Fibroblast of lung (primary cell): ENCODE data around the gene INSR. TPM values are rescaled to one million over a fixed set of nuclear protein-coding genes. Genes with fewer than 3 reads are reported as not detected.

ENCODE experiments used
- DNase-seq, 2 donors: peaks; one replicate each; pipeline versions ENCODE4 v3.0.0 to v3.0.0-alpha.2; 2010; ENCODE audit warnings: low read depth in 2 of 2
- H2AFZ ChIP-seq: 2 replicates; pipeline ENCODE4 v1.5.1; 2012; ENCODE audit warnings: low read length, control low read depth, inconsistent platforms
- H3K27ac ChIP-seq: 2 replicates; pipeline ENCODE4 v1.5.1; 2011; ENCODE audit warnings: low read length, control low read depth; ENCODE audit not compliant: insufficient read depth
- H3K27me3 ChIP-seq: 2 replicates; pipeline ENCODE4 v1.5.1; 2011; ENCODE audit warnings: mild to moderate bottlenecking, low read length; ENCODE audit not compliant: control insufficient read depth, insufficient read depth
- H3K36me3 ChIP-seq: 2 replicates; pipeline ENCODE4 v1.5.1; 2011; ENCODE audit warnings: low read length; ENCODE audit not compliant: control insufficient read depth, insufficient read depth
- H3K4me1 ChIP-seq: 2 replicates; pipeline ENCODE4 v1.5.1; 2011; ENCODE audit warnings: low read length; ENCODE audit not compliant: control insufficient read depth, insufficient read depth; ENCODE audit errors: extremely low read depth
- H3K4me2 ChIP-seq: 2 replicates; pipeline ENCODE4 v1.5.1; 2011; ENCODE audit warnings: low read length, control low read depth; ENCODE audit not compliant: insufficient read depth; ENCODE audit errors: extremely low read depth
- H3K4me3 ChIP-seq, 4 experiments: fragments of 200-600 bp in 1 of 4; sonication (generic) in 1 of 4; replicated peaks in 1 of 4; 2 replicates each; pipeline ENCODE4 v1.5.1; 2011 to 2016; ENCODE audit warnings: low read length in 4 of 4, low read depth in 3 of 4, mild to moderate bottlenecking in 3 of 4, control low read depth in 2 of 4, inconsistent platforms in 1 of 4, mixed read lengths in 1 of 4; ENCODE audit not compliant: insufficient read depth in 1 of 4; ENCODE audit errors: control extremely low read depth in 1 of 4
- H3K79me2 ChIP-seq: 2 replicates; pipeline ENCODE4 v1.5.1; 2012; ENCODE audit warnings: mild to moderate bottlenecking, low read length, inconsistent platforms; ENCODE audit not compliant: control insufficient read depth, insufficient read depth
- H3K9ac ChIP-seq: 2 replicates; pipeline ENCODE4 v1.5.1; 2011; ENCODE audit warnings: mild to moderate bottlenecking, low read length, control low read depth; ENCODE audit not compliant: insufficient read depth
- H3K9me3 ChIP-seq: 2 replicates; pipeline ENCODE4 v1.5.1; 2012; ENCODE audit warnings: low read depth, low read length; ENCODE audit not compliant: control insufficient read depth, insufficient read depth
- H4K20me1 ChIP-seq: 2 replicates; pipeline ENCODE4 v1.5.1; 2011; ENCODE audit warnings: low read length; ENCODE audit not compliant: control insufficient read depth, insufficient read depth; ENCODE audit errors: extremely low read depth
- EZH2 ChIP-seq: IDR thresholded peaks from 2 replicates; pipeline ENCODE4 v1.5.1; 2012; ENCODE audit warnings: low read length, control low read depth, mild to moderate bottlenecking; ENCODE audit errors: missing control alignments
- polyA plus RNA-seq, 2 donors: library from polyadenylated mRNA; depleted of rRNA in 1 of 2; stranded (reverse) in 1 of 2; unstranded in 1 of 2; fragments of >200 nt; gene quantifications; 2 replicates each; pipeline ENCODE4 v1.2.1, GENCODE V29; 2011 to 2012; ENCODE audit warnings: missing spikeins in 1 of 2
- total RNA-seq: library from RNA; depleted of rRNA; stranded (reverse); fragments of >200 nt; gene quantifications from 2 replicates; pipeline ENCODE4 v1.2.1, GENCODE V29; 2014
- TF ChIP-seq, protein P1 (sequence below), 2 donors: IDR thresholded peaks in 1 of 2; conservative IDR thresholded peaks in 1 of 2; 1 replicate in 1 of 2; 2 replicates in 1 of 2; pipeline ENCODE4 v1.5.1; 2011 to 2012; ENCODE audit warnings: low read length in 2 of 2, control low read depth in 1 of 2, inconsistent platforms in 1 of 2, low read depth in 1 of 2, mild to moderate bottlenecking in 1 of 2

The INSR gene
- total and polyA plus RNA-seq, 2 donors (not counting 1 experiment from before 2014, with no cell fraction given), result 3.7 to 23.9 TPM

DNA sequence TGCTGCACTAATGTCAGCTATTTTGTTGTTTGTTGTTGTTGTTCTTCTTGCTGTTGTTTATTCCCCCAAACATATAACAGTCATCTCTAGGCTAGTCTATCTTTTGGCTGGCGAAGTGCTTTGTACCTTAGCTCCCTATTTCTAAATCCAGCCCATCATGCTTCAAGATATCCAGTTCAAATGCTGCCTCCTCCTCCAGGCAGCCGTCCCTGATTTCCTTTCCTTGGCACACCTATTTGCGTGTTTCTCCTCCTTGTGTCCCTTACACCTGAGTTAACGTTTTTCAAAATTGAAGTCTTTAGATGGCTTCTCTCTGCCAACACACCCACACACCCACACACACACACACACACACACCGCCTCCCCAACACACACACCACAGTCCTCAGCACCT lies 25.5 kb downstream of the INSR start:
- Histone ChIP-seq H4K20me1 (no peaks in the 10 kb centered on the region), H3K9ac (no peak overlapping the region), H3K4me3 (no peak overlapping the region), H3K27me3 (no peaks in the 10 kb centered on the region), H3K4me2 (no peak overlapping the region), H2AFZ (no peak overlapping the region), H3K27ac (no peak overlapping the region), H3K36me3 (no peaks in the 10 kb centered on the region), H3K4me1 (no peaks in the 10 kb centered on the region), H3K79me2 (no peaks in the 10 kb centered on the region), H3K9me3 (no peaks in the 10 kb centered on the region)
- DNase-seq, result no peak
- TF ChIP-seq EZH2, result no peak
- TF ChIP-seq, protein P1, sequence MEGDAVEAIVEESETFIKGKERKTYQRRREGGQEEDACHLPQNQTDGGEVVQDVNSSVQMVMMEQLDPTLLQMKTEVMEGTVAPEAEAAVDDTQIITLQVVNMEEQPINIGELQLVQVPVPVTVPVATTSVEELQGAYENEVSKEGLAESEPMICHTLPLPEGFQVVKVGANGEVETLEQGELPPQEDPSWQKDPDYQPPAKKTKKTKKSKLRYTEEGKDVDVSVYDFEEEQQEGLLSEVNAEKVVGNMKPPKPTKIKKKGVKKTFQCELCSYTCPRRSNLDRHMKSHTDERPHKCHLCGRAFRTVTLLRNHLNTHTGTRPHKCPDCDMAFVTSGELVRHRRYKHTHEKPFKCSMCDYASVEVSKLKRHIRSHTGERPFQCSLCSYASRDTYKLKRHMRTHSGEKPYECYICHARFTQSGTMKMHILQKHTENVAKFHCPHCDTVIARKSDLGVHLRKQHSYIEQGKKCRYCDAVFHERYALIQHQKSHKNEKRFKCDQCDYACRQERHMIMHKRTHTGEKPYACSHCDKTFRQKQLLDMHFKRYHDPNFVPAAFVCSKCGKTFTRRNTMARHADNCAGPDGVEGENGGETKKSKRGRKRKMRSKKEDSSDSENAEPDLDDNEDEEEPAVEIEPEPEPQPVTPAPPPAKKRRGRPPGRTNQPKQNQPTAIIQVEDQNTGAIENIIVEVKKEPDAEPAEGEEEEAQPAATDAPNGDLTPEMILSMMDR (conservative IDR thresholded peaks at IDR 0.05 in 1 of 2, IDR thresholded peaks at IDR 0.05 in 1 of 2; ENCODE audit: low read depth in 1 of 2, low read length in 2 of 2), result no peak

DNA sequence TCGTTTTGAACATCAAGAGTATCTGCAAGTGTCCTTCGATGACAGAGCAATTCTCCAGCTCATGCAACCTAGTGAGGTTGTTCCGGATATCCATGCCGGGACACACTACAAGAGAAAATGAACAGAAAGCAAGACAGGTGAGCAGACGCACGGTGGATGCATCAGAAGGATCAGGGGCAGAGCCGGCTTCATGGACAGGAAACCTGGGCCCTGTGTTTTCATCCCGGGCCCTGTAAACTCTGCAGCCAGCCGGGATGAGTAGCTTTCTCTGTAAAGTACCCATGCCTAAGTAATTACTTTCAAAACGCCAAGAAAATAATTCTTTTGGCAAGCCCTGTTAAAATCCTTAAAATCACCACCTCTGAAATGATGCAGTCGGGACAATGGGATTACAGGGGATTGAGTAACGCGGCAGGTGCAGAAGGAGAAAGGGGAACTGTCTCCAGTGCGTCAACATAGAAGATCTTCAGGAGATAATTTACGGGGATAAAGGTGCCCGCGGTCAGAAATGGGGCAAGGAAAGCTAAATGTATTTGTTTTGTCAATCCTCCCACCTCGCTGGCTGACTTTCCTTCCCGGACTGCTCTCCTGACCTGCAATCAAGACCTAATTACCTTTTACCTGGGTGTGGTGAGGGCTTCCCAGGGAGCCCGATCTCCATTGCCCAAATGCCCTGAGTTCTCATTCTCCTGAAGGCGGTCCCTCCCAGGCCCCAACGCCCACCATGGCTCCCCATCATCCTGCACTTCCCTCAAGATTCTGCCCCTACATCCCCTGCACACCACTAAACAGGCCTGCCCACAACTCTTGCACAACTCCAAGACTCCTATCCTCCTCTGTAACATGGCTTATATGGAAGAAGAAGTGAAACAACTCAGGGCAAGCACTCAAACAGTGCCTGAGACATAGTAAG lies 26.2 kb downstream of the INSR start:
- Histone ChIP-seq H3K4me3 (no peak overlapping the region), H3K36me3 (no peaks in the 10 kb centered on the region), H2AFZ (no peak overlapping the region), H3K9ac (no peak overlapping the region), H3K27ac (no peak overlapping the region), H3K27me3 (no peaks in the 10 kb centered on the region), H3K4me1 (no peaks in the 10 kb centered on the region), H3K9me3 (no peaks in the 10 kb centered on the region), H4K20me1 (no peaks in the 10 kb centered on the region), H3K4me2 (no peak overlapping the region), H3K79me2 (no peaks in the 10 kb centered on the region)
- no peak for DNase-seq
- no peak for TF ChIP-seq EZH2
- TF ChIP-seq, protein P1 (conservative IDR thresholded peaks at IDR 0.05 in 1 of 2, IDR thresholded peaks at IDR 0.05 in 1 of 2; ENCODE audit: low read depth in 1 of 2, low read length in 2 of 2), result no peak

DNA sequence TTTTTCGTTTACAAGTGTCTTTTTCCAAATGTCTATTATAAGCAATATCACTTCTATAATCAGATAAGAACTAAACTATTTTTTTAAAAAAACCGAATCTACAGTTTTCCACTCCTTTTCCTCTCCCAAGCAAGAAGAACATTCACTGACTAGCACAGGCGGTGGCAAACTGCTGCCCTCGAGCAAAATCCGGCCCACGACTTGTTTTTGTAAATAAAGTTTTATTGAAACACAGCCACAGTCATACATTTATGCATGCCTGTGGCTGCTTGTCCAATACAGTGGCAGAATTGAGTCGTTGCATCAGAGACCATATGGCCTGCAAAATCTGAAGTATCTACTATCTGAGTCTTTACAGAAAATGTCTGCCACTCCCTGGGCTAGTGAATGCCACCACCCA lies 27.4 kb downstream of the INSR start:
- Histone ChIP-seq H3K79me2 (no peaks in the 10 kb centered on the region), H3K4me2 (no peak overlapping the region), H3K27me3 (no peaks in the 10 kb centered on the region), H3K9me3 (no peaks in the 10 kb centered on the region), H2AFZ (no peak overlapping the region), H3K27ac (no peak overlapping the region), H3K4me1 (no peaks in the 10 kb centered on the region), H3K9ac (no peak overlapping the region), H3K4me3 (no peak overlapping the region), H4K20me1 (no peaks in the 10 kb centered on the region), H3K36me3 (no peaks in the 10 kb centered on the region)
- DNase-seq, result no peak
- TF ChIP-seq, protein P1 (conservative IDR thresholded peaks at IDR 0.05 in 1 of 2, IDR thresholded peaks at IDR 0.05 in 1 of 2; ENCODE audit: low read depth in 1 of 2, low read length in 2 of 2), result no peak
- no peak for TF ChIP-seq EZH2
